ENCODE data around the gene ACTC1. TPM values are rescaled to one million over a fixed set of nuclear protein-coding genes. Genes with fewer than 3 reads are reported as not detected.
"Not testable (repeated sequence)": the region's sequence is repeated elsewhere in the genome, so short reads cannot be mapped to it uniquely, and the experiment has no call there.

ACTC1 gene
- total RNA-seq, 2 experiments from 2014 or later = not detected

DNA sequence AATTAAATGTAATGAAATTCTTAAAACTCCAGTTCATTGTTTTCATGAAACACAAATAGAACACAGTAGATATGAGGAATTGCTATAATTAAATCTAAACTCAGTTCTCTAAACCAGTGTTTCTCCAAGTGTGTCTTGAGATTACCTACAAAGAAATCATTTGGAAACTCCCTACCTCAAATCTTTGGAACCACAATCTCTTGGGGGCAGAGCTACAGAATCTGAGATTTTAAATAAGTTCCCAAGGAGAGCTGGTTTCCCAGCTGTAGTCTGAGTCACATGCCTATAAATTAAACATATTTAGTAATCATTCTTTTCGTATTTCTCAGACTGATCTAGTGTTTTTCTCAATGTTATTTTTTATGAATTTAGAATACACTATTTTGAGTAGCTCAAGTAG lies 17.0 kb upstream of the ACTC1 start:
- H3K4me3 Mint-ChIP-seq = no peak overlapping the region
- POLR2A ChIA-PET = no interaction called here
- ATAC-seq = no peak
- intact Hi-C loops (cut with DNase I, micrococcal nuclease) = no loop called here
- H3K27ac Mint-ChIP-seq = no peak overlapping the region
- H3K9me3 Mint-ChIP-seq (ENCODE audit: low read depth) = no peaks in the 10 kb centered on the region
- CTCF ChIA-PET = no interaction called here
- peaks cover 26% of the 10 kb centered on the region for H3K27me3 Mint-ChIP-seq
- H3K4me1 Mint-ChIP-seq = no peaks in the 10 kb centered on the region
- no peaks in the 10 kb centered on the region for H3K36me3 Mint-ChIP-seq (ENCODE audit: low read depth)
- DNase-seq = no peak

DNA sequence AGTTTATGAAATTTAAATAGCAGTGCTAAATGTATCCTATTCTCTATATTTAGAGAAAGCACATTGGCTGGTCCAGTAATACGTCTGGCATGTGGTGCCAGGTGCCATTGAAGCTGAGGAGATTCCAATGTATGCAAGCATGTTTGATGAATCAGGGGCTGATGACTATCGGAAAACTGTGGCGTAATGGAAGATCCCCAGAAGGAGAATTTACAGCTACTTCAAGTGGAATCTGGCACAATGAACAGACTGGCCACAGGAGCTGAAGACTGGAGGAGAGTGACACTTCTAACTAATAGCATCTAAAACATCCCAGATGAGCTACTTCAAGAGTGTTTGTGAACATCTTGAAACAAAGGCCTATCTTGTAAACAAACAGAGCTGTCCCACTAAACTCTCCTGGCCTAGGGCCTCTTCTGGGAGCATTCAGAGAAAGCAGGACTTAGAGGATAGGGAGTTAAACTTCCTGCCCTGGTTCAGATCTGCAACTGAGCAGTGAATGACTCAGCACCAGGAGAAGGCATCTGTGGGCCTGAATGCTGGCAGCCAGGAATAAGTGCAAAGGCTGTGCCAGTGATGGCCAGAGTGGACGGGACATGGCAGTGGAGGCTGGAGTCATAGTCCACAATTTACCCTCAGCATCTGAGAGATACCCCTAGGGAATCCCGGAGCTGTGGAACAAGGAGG lies 15.2 kb upstream of the ACTC1 start:
- H3K4me3 Mint-ChIP-seq = no peak overlapping the region
- peaks cover 4% of the 10 kb centered on the region for H3K9me3 Mint-ChIP-seq (ENCODE audit: low read depth)
- H3K27me3 Mint-ChIP-seq = peaks cover 31% of the 10 kb centered on the region
- ChIA-PET POLR2A (no interaction called here), CTCF (interaction anchor here (0.7 kb wide), 1 partner anchor 335 kb away, joined by 5 read pairs; no protein-coding TSS in a partner anchor)
- ATAC-seq (no peak), DNase-seq (no peak)
- intact Hi-C loops (cut with DNase I, micrococcal nuclease) = no loop called here
- H3K36me3 Mint-ChIP-seq (ENCODE audit: low read depth) = no peaks in the 10 kb centered on the region
- H3K27ac Mint-ChIP-seq = no peak overlapping the region
- no peaks in the 10 kb centered on the region for H3K4me1 Mint-ChIP-seq

DNA sequence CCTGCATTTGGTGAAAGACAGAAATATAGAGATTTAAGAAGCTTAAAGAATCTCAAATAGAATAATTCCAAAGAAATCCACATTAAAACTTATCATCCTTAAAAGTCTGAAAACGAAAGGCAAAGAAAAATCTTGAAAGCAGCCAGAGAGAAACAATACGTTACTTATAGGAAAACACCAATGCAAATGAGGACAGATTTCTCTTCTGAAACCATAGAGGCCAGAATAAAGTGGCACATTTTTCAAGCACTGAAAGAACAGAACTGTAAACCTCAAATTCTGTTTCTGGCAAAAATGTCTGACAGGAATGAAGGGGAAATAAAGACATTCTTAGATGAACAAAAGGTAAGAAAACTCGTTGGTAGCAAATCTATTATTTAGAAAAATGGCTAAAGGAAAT lies 13.8 kb upstream of the ACTC1 start:
- H3K27me3 Mint-ChIP-seq = peaks cover 34% of the 10 kb centered on the region
- peaks cover 4% of the 10 kb centered on the region for H3K9me3 Mint-ChIP-seq (ENCODE audit: low read depth)
- H3K36me3 Mint-ChIP-seq (ENCODE audit: low read depth) = no peaks in the 10 kb centered on the region
- no peak for DNase-seq
- no peak overlapping the region for H3K4me3 Mint-ChIP-seq
- no peaks in the 10 kb centered on the region for H3K4me1 Mint-ChIP-seq
- intact Hi-C loops (cut with DNase I, micrococcal nuclease) = no loop called here
- ATAC-seq = no peak
- POLR2A ChIA-PET = no interaction called here
- CTCF ChIA-PET = no interaction called here
- no peak overlapping the region for H3K27ac Mint-ChIP-seq

DNA sequence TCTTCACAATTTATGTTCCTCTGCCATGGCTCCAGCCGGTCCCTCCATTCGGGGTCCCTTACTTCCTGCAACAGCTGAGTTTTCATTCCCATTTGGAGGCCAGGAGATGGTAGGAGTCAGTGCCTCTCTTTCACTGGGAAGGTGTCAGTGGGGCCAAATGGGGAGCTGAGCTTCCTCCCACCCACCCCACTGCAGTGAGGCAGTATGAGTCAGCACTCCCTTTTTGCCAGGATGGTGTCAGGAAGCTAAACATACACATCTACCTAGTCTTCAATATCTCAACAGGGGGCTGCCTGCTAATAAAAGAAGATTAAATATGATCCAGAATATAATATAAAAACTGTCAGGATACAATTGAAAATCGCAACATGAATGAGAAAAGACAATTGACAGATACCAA lies 12.7 kb upstream of the ACTC1 start:
- ATAC-seq = no peak
- H3K27ac Mint-ChIP-seq = no peak overlapping the region
- POLR2A ChIA-PET = interaction anchor here (0.8 kb wide), 1 partner anchor 29 kb away, joined by 3 read pairs; no protein-coding TSS in a partner anchor
- peaks cover 4% of the 10 kb centered on the region for H3K9me3 Mint-ChIP-seq (ENCODE audit: low read depth)
- H3K4me1 Mint-ChIP-seq = peaks cover 3% of the 10 kb centered on the region
- no peak overlapping the region for H3K4me3 Mint-ChIP-seq
- intact Hi-C loops (cut with DNase I, micrococcal nuclease) = no loop called here
- peaks cover 31% of the 10 kb centered on the region for H3K27me3 Mint-ChIP-seq
- H3K36me3 Mint-ChIP-seq (ENCODE audit: low read depth) = no peaks in the 10 kb centered on the region
- DNase-seq = no peak
- CTCF ChIA-PET = no interaction called here

DNA sequence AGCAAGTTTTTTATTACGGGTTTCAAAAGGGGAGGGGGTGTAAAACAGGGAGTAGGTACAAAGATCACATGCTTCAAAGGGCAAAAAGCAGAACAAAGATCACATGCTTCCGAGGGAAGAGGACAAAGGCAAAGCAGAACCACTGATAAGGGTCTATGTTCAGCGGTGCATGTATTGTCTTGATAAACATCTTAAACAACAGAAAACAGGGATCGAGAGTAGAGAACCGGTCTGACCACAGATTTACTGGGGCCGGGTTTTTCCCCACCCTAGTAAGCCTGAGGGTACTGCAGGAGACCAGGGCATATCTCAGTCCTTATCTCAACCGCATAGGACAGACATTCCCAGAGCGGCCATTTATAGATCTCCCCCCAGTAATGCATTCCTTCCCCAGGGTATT lies 11.9 kb upstream of the ACTC1 start:
- intact Hi-C loops (cut with DNase I, micrococcal nuclease); DNase-seq; H3K9me3 Mint-ChIP-seq (ENCODE audit: low read depth); H3K36me3 Mint-ChIP-seq (ENCODE audit: low read depth); H3K4me3 Mint-ChIP-seq; CTCF ChIA-PET; H3K27ac Mint-ChIP-seq; H3K4me1 Mint-ChIP-seq; POLR2A ChIA-PET; ATAC-seq: not testable (repeated sequence)
- peaks cover 30% of the 10 kb centered on the region for H3K27me3 Mint-ChIP-seq

DNA sequence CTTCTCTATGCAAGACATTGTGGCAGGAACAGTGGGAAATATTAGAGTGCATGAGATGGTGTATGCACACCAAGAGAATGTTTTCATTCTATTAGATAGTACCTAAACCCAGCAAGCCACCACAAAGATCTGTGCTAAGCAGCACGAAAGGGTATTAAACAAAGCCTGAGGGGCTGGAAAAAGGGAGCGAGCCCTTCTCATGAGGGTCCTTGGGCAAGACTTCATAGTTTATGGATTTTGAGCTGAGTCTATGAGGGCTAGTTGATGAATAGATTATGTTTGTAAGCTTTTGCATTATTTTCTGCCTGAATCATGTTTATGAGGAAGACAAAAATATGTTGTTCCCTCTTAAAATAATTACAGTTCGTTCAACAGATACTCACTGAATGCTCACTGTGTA lies 9.4 kb upstream of the ACTC1 start:
- no peak overlapping the region for H3K4me3 Mint-ChIP-seq
- no peak for DNase-seq
- H3K27me3 Mint-ChIP-seq = peaks cover 28% of the 10 kb centered on the region
- CTCF ChIA-PET = interaction anchor here (1.2 kb wide), 1 partner anchor 47 kb away, joined by 3 read pairs; no protein-coding TSS in a partner anchor
- no peak overlapping the region for H3K27ac Mint-ChIP-seq
- peaks cover 4% of the 10 kb centered on the region for H3K9me3 Mint-ChIP-seq (ENCODE audit: low read depth)
- H3K4me1 Mint-ChIP-seq = peaks cover 3% of the 10 kb centered on the region
- ATAC-seq = no peak
- POLR2A ChIA-PET = no interaction called here
- H3K36me3 Mint-ChIP-seq (ENCODE audit: low read depth) = no peaks in the 10 kb centered on the region
- intact Hi-C loops (cut with DNase I, micrococcal nuclease) = no loop called here

DNA sequence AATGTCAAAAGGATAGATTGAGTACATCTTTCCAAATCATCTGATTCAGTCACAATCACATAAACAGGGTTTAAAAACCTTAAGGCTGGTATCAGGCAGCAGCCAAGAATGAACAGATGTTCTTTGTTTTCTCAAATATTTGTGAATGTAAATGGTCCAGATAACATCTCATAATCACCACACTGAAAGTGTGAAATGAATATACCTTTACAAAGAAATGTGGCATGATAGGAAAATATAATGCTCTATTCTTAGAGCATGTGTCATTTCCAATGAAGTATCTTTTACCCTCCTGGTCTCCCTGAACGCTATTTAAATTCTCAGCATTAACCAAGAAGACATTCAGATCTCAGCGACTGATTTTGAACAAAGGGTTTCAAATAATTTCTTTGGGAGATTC lies 8.8 kb upstream of the ACTC1 start:
- no peaks in the 10 kb centered on the region for H3K36me3 Mint-ChIP-seq (ENCODE audit: low read depth)
- CTCF ChIA-PET = no interaction called here
- intact Hi-C loops (cut with DNase I, micrococcal nuclease) = no loop called here
- no peak for DNase-seq
- H3K4me3 Mint-ChIP-seq = no peak overlapping the region
- H3K9me3 Mint-ChIP-seq (ENCODE audit: low read depth) = peaks cover 4% of the 10 kb centered on the region
- POLR2A ChIA-PET = no interaction called here
- no peak for ATAC-seq
- peaks cover 29% of the 10 kb centered on the region for H3K27me3 Mint-ChIP-seq
- no peak overlapping the region for H3K27ac Mint-ChIP-seq
- peaks cover 3% of the 10 kb centered on the region for H3K4me1 Mint-ChIP-seq

DNA sequence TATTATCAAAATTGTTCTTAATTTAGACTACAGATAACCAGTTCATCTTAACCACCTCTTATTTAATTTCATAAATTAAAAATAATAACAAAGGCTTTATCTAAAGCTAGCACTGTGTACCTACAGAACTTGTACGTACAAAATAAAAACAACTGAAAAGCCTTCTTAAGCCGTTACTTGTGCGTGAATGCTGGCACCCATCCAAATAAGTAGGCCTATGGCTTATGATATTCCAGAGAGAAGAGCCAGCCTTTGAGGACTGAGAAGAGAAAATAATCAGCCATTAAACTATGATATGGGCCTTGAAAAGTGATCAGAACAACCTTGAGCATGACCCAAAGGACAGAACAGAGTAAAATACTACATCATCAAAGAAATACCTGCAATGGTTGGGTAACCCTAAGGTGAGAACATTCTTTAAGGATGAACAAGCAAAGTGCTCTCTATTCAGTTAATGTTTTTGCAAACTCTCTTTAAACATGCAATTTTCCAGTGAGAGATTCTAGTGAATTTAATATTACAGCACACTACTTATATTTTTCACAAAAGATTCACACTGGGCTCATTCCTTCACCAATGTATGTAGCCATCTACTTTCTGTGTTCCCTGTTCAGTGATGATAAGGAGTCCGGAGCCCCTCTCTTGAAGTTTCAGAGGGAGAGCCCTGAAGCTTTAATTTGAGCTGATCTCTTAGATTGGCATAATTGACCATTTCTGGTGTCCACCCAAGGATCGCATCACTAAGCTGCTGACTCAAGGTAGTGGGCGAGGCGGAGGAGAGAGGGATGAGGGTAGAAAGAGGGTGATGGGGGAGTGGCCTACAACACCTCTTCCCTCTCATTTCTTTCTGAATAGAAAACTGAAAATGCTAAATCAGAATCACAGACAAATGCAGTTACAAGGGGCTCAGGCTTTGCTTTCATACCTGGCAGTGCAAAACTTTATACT lies 7.7 kb upstream of the ACTC1 start:
- POLR2A ChIA-PET = no interaction called here
- CTCF ChIA-PET = no interaction called here
- H3K4me1 Mint-ChIP-seq = peaks cover 3% of the 10 kb centered on the region

DNA sequence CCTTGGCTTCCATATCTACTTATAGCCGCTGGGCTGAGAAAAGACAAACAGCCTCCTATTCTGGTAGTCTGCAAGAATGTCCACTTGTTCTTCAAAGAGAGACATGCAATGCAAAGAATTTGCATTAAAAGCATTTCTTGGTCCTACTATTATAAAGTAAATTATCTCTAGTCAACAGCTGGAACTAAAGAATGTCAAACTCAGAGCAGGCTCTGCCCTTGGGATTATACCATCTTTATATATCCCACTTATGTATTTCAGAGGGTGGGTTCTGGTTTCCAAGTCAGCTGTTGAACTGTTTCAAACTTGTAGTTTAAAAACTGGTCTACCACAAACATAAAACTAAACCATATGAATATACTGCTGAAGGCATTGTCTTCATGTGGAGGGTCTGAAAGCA lies 7.0 kb upstream of the ACTC1 start:
- intact Hi-C loops (cut with DNase I, micrococcal nuclease) = no loop called here
- peaks cover 32% of the 10 kb centered on the region for H3K27me3 Mint-ChIP-seq
- no peak overlapping the region for H3K4me3 Mint-ChIP-seq
- ATAC-seq (no peak), DNase-seq (no peak)
- ChIA-PET CTCF (interaction anchor here (1.5 kb wide), 1 partner anchor 18 kb away, joined by 5 read pairs; no protein-coding TSS in a partner anchor), POLR2A (no interaction called here)
- H3K36me3 Mint-ChIP-seq (ENCODE audit: low read depth) = no peaks in the 10 kb centered on the region
- H3K27ac Mint-ChIP-seq = no peak overlapping the region
- H3K9me3 Mint-ChIP-seq (ENCODE audit: low read depth) = peaks cover 4% of the 10 kb centered on the region
- peaks cover 3% of the 10 kb centered on the region for H3K4me1 Mint-ChIP-seq

More for the DNA sequence above, 7.7 kb upstream of the ACTC1 start:
- H3K4me3 Mint-ChIP-seq = no peak overlapping the region
- DNase-seq (no peak), ATAC-seq (no peak)
- peaks cover 29% of the 10 kb centered on the region for H3K27me3 Mint-ChIP-seq
- peaks cover 4% of the 10 kb centered on the region for H3K9me3 Mint-ChIP-seq (ENCODE audit: low read depth)
- no peak overlapping the region for H3K27ac Mint-ChIP-seq
- intact Hi-C loops (cut with DNase I, micrococcal nuclease) = no loop called here
- H3K36me3 Mint-ChIP-seq (ENCODE audit: low read depth) = no peaks in the 10 kb centered on the region

DNA sequence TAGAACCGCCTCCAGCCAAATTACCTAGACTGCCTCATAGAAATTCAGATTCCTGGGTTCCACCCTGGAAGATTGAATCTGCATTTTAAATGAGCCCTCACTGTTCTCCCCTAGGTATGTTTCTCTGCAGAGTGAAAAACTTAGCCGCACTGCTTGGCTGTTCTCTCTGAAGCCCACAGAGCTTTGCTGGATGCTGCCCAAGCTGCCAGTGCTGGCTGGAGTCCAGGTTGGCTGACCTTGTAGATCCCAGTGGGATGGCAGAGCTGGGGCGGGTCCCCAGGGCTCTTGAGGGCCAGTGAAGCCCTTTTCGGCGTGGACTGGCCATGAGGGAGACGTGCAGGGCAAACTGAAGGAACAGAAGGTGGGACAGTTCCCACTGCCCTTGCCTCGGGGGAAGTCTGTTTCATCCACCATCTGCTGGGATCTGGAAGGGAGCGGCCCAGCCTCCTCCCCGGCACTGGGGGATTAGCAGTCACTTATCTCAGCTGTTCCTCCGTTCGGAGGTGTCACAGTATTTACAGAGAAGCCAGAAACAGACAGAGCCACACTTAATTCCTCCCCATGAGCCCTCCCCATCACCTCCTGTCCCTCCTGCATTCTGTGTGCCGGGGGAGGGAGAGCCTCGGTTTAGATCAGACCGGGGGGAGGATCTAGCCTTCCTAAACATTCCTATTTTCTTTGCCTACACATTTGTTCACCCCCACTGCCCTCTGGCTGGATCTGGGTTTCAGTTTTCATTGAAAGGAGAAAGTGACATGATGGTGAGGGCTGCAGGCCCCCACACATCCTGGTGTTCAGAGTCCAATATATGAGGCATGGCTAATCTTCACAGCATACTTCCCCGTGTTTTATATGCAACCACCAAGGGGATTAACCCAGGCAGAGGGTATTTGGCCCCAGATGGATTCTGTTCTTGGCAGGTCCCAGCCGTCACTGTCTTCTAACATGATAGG lies 4.1 kb upstream of the ACTC1 start:
- H3K9me3 Mint-ChIP-seq (ENCODE audit: low read depth) = no peaks in the 10 kb centered on the region
- intact Hi-C loops (cut with DNase I, micrococcal nuclease) = no loop called here
- ATAC-seq = no peak

DNA sequence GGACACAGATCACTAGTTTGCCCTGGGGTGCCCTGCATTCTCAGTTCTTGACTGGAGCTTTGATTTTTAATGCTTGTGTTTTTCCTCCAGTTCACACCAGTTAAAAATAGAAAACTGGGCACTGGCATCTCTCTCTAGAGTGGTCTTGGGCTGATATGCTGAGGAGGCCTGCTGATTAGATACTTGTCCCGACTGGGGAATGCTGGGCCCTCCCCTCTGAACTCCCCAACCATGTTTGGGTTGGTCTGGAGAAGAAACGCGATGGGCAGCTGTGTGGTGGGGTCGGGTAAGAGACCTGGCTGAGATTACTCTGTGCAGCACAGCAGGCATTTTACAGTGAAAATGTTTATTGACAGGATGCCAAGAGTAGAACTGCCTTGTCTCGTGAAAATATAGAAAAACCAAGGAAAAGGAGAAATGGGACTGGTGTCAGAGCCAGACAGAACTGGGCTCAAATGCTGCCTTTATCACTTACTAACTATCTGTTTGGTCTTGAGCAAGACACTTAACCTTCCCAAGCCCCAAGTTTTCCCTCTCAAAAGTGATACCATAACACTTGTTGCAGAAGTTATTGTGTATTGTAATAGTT lies 1.6 kb upstream of the ACTC1 start:
- CTCF ChIA-PET = no interaction called here

More for the DNA sequence above, 4.1 kb upstream of the ACTC1 start:
- CTCF ChIA-PET = no interaction called here
- peaks cover 37% of the 10 kb centered on the region for H3K27me3 Mint-ChIP-seq
- no peak overlapping the region for H3K4me3 Mint-ChIP-seq
- no peak for DNase-seq
- H3K27ac Mint-ChIP-seq = no peak overlapping the region
- H3K36me3 Mint-ChIP-seq (ENCODE audit: low read depth) = no peaks in the 10 kb centered on the region
- POLR2A ChIA-PET = no interaction called here
- H3K4me1 Mint-ChIP-seq = peaks cover 3% of the 10 kb centered on the region

More for the DNA sequence above, 1.6 kb upstream of the ACTC1 start:
- intact Hi-C loops (cut with DNase I, micrococcal nuclease) = no loop called here
- Mint-ChIP-seq H3K4me3 (no peak overlapping the region), H3K36me3 (ENCODE audit: low read depth) (no peaks in the 10 kb centered on the region), H3K4me1 (no peaks in the 10 kb centered on the region), H3K27ac (no peak overlapping the region), H3K9me3 (ENCODE audit: low read depth) (no peaks in the 10 kb centered on the region), H3K27me3 (peaks cover 52% of the 10 kb centered on the region)
- POLR2A ChIA-PET = no interaction called here
- DNase-seq = no peak
- ATAC-seq = no peak
